GM19025 (cell line): Measurements from ENCODE around the gene ARF1.

Experiments
- ATAC-seq: cut with Tn5 transposase; IDR thresholded peaks from one replicate; pipeline ENCODE4 v1.9.1; 2021; ENCODE audit warnings: mild to moderate bottlenecking, low read depth, moderate library complexity; ENCODE audit not compliant: unreplicated experiment

Gene ARF1

DNA sequence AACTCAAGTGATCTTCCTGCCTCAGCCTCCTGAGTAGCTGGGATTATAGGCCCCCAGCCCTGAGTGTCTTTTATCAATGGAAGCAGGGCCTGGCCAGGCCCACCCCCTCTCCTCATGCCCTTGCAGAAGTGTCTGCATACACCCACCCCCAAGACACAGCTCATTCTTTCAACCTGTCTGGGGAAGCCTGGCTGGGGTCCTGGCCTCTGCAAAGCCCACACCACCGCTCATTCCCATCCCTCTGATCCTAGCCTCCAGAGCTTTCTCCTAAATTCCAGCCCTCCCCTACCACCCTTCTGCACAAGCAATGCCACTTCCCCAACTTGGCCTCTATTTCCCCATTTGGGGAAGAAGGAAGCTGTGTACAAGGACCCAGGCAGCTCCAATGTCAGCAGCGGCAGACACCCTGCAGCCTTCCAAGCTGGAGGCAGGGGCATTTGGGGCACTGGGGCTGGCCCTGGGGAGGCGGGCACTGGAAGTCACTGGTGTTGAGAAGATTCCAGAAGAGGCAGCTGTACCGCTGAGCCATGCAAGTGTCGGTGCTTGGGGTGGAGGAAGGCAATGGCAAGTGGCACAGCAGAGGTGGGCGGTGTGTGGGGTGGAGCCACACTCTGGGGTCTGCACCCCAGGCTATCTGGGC, 33.7 kb upstream of the ARF1 start:
- ATAC-seq, result no peak

DNA sequence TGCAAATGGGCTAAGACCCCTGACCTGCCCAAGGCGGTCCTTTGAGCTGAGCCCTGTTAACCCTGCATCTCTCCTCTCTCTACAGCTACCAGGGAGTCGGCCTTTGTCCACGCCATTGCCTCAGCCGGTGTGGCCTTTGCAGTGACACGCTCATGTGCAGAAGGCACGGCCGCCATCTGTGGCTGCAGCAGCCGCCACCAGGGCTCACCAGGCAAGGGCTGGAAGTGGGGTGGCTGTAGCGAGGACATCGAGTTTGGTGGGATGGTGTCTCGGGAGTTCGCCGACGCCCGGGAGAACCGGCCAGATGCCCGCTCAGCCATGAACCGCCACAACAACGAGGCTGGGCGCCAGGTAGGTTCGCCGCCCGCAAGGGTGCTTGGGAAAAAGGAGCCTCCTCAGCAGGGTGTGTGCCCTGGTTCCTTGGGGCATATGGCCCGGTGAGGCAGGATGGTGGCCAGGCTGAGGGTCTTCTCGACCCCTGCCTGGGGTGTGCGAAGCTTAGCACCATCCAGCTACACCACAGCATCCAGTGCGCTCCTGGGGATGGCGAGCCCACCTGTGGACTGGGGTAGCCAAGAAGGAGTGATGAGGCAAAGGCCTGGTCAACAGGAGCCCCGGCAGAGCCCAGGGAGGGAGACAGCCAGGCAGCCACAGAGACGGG, 31.8 kb upstream of the ARF1 start:
- no peak for ATAC-seq

DNA sequence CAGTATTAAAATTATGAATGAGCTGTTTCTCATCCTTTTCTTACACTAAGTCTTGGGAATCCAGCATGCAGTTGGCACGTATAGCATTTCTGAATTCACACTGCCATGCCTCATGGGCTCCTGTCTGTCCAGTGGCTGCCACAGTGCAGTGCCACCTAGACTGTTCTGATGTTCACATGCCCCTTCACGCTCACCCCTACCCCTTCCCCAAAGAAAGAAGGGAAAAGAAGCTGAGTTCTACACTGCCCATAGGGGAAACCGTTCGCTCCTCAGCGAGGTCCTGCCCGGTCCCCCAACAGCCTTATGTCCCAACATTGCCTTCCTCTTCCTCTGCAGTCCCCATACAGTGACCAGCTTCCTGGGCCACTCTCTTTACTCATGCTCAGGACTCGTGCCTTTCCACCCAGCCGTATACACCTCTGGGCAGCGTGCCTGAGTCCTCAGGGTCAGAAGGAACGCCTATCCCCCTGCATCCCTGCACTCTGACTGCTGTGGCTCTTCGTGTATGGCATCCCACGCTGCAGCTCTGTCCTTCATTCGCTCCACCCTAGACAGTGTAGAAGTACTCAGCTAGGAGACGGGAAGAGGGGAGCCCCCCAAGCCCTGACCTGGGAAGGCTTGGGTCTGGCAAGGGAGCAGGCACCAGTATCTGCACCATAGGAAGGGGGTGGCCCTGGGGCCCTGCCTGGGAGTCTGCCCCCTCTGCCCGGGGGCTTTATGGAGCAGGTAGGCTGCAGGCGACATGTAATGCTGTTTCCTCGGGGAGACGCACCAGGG, 24.1 kb upstream of the ARF1 start:
- ATAC-seq, result no peak

DNA sequence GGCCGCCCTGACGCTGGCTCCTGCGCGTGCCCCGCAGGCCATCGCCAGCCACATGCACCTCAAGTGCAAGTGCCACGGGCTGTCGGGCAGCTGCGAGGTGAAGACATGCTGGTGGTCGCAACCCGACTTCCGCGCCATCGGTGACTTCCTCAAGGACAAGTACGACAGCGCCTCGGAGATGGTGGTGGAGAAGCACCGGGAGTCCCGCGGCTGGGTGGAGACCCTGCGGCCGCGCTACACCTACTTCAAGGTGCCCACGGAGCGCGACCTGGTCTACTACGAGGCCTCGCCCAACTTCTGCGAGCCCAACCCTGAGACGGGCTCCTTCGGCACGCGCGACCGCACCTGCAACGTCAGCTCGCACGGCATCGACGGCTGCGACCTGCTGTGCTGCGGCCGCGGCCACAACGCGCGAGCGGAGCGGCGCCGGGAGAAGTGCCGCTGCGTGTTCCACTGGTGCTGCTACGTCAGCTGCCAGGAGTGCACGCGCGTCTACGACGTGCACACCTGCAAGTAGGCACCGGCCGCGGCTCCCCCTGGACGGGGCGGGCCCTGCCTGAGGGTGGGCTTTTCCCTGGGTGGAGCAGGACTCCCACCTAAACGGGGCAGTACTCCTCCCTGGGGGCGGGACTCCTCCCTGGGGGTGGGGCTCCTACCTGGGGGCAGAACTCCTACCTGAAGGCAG, 23.4 kb upstream of the ARF1 start:
- no peak for ATAC-seq

GRCh38 chr1:228059634-228060457, 22.7 kb upstream of the ARF1 start:
- no peak for ATAC-seq

DNA sequence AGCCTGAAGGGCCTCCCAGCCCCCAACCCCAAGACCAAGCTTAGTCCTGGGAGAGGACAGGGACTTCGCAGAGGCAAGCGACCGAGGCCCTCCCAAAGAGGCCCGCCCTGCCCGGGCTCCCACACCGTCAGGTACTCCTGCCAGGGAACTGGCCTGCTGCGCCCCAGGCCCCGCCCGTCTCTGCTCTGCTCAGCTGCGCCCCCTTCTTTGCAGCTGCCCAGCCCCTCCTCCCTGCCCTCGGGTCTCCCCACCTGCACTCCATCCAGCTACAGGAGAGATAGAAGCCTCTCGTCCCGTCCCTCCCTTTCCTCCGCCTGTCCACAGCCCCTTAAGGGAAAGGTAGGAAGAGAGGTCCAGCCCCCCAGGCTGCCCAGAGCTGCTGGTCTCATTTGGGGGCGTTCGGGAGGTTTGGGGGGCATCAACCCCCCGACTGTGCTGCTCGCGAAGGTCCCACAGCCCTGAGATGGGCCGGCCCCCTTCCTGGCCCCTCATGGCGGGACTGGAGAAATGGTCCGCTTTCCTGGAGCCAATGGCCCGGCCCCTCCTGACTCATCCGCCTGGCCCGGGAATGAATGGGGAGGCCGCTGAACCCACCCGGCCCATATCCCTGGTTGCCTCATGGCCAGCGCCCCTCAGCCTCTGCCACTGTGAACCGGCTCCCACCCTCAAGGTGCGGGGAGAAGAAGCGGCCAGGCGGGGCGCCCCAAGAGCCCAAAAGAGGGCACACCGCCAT, 21.9 kb upstream of the ARF1 start:
- ATAC-seq, result no peak

DNA sequence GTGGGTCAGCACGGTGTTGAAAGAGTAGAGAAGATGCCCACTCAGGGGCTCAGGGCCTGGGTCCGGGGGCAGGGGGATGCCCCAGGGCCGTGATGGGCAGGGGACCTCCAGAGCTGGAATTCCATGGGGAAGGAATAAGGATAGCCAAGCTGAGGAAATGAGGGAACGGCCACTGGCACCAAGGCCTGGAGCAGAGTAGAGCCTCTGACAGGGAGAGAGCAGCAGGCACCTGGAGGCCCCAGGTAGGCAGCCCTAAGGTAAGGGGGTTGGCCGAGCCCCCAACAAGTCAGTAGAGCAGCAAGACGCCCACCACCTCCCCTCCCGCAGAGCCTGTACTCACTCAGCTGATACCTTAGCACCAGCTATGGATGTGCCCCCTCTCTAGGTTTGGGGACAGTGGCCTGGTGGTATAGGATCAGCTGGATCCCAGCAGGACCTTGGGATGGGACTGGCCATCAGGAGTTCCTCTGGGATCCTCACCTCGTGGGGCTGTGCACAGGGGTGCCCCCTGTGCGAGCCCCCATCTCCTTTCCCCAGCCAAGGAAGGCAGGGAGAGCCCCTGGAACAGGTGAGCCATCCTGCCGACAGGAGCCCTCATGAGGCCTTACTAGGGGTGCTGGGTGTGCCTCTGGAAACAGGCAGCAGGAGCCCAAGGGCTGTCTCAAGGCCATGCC, 21.0 kb upstream of the ARF1 start:
- ATAC-seq, result no peak

DNA sequence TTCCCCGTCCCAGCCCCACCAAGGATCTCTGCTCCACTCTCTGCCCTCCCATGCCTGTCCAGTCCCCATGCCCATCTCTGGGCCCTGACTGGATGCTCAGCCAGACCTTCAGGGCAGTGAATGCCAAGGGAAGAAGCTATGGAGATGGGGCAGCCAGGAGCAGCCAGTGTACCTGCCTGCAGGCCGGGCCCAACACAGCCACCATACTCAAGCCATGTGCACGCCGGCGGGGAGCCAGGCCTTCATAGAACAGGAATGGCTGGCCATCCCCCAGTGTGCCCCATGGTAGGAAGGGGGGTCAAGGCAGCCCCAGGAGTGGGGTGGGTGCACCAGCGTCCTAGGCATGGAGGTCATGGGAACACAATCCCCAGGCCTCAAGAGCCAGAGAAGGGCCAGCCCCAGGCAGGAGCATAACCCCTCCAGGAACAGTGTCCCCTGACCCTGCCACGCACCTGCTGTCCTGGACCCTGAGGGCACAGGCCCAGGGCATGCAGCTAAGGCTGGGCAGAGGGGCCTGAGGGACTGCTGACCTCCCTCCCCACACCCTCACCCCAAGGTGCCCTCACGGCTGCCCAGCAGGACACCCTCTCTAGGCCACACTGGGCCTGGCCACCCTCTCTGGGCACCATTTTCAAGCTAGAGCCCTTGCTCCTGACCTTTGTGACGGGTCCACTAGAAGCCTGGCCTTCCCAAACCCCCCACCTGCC, 20.3 kb upstream of the ARF1 start:
- ATAC-seq, result no peak

DNA sequence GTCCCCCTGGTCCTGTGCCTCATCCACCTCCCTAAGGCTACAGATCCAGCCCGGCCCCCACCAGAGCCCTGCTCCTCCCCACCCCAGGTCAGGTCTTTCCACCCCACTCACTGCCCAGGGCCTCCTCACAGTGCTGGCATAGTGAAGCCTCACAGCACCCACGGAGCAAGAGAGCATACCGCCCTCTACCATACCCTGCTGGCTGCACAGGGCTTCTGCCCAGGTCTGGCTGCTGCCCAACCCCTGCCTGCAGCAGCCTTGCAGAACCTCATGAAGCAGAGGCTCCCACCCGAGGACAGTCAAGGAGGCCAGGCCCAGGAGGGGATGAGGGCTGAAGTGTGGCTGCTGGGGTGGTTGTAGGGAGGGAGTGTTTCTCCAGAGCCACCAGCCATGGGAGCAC, 19.7 kb upstream of the ARF1 start:
- ATAC-seq, result no peak

GRCh38 chr1:228063251-228064191, 19.0 kb upstream of the ARF1 start:
- no peak for ATAC-seq

- ATAC-seq, result no peak
Measured at GRCh38 chr1:228064296-228064695, 18.2 kb upstream of the ARF1 start.

DNA sequence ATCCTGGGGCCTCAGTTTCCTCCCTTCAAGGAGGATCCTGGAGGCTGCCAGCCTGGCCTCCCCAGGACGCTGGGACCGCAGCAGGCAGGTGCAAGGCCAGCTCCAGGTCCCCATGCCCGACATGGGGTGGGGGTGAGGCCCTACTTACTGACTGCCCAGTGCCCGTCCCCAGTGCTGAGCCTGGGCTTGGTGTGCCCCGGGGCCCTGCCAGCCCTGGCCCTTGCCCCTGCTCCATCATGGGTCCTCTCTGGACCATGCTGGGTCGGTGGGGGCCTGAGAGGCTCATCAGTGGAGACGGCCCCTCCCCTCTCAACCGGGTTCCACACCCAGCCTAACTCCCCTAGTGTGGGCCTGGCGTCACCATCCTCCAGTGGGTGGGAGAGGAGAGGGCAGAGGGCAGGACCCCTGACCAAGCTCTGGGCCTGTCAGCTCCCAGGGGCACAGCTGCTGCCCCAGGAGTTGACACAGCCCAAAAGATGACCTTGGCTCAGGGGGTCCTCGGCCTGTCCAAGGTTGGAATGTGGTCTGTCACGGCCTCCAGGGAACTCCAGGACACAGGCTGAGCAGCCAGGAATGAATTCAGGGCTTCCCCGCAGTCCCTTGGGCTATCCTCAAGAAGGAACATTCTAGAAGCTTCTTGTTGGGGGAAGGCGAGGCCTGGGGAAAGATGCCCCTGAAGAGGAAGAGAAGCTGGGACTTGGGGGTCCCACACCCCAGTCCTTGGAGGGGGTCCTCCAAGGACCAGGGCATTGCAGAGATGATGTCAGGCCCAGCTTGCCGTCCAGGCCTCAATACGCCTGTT, 17.6 kb upstream of the ARF1 start:
- no peak for ATAC-seq

DNA sequence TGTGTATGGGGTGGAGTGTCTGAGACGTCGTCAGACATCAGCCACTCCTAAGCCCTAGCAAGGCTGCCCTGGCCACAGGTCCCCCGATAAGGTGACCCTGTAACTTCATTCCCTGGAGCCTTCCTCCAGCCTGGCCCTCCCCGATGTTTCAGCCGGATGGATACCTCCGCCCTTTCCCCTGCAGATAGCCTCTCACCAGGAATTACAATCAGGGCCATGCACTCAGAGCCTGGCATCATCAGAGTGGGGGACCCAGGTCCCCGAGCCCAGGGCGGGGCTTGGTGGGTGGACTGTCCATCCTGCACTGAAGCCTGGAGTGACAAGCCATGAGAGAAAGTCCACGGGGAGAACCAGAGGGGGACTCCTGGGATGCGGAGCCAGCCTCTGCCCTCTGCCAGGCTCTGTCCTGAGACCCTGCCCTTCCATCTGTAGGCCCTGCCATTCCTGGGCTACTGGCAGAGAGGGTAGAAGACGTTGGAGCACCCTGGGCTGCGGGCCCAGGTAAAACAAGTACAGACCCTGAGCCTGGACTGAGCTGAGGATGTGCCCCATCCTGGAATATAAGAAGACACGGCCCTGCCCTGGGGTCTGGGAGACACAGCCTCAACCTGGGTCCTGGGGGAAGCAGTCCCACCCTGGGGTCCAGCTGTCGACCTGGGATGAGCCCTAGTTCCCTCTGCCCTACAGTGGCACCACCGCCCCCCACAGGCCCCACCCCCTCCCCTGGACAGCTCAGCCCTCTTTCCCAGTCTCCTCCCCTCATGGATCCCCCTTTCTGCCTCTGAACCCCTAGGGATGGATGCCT, 16.8 kb upstream of the ARF1 start:
- no peak for ATAC-seq

GRCh38 chr1:228066416-228066815, 16.1 kb upstream of the ARF1 start:
- no peak for ATAC-seq

- no peak for ATAC-seq
Measured at GRCh38 chr1:228066891-228067654, 15.4 kb upstream of the ARF1 start.
